Measurements from ENCODE around the gene PHIP. TPM values are rescaled to one million over a fixed set of nuclear protein-coding genes. Genes with fewer than 3 reads are reported as not detected.
"Not testable (repeated sequence)": the region's sequence is repeated elsewhere in the genome, so short reads cannot be mapped to it uniquely, and the experiment has no call there.

PHIP gene
- total and polyA plus RNA-seq, 2 experiments from 2014 or later: 48.0 to 65.4 TPM

DNA sequence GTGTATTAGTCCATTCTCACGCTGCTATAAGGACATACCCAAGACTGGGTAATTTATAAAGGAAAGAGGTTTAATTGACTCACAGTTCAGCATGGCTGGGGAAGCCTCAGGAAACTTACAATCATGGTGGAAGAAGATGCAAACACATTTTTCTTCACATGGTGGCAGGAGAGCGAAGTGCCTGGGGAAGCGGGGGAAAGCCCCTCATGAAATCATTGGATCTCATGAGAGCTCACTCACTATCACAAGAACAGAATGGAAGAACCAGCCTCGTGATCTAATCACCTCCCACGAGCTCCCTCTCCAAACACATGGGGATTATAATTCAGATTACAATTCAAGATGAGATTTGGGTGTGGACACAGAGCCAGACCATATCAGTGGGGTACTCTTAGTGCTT is 13.7 kb upstream of the PHIP start:
- TF ChIP-seq, protein P1, sequence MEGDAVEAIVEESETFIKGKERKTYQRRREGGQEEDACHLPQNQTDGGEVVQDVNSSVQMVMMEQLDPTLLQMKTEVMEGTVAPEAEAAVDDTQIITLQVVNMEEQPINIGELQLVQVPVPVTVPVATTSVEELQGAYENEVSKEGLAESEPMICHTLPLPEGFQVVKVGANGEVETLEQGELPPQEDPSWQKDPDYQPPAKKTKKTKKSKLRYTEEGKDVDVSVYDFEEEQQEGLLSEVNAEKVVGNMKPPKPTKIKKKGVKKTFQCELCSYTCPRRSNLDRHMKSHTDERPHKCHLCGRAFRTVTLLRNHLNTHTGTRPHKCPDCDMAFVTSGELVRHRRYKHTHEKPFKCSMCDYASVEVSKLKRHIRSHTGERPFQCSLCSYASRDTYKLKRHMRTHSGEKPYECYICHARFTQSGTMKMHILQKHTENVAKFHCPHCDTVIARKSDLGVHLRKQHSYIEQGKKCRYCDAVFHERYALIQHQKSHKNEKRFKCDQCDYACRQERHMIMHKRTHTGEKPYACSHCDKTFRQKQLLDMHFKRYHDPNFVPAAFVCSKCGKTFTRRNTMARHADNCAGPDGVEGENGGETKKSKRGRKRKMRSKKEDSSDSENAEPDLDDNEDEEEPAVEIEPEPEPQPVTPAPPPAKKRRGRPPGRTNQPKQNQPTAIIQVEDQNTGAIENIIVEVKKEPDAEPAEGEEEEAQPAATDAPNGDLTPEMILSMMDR (conservative IDR thresholded peaks at IDR 0.05; ENCODE audit: low read depth in 2 of 2): peak; percentile 25 to 60; a peak in 2 of 4 replicates
- H3K27me3 Mint-ChIP-seq (ENCODE audit: insufficient read depth, low read depth, poor library complexity); H3K27ac ChIP-seq (ENCODE audit: low read depth); H3K36me3 Mint-ChIP-seq (ENCODE audit: low read depth); H3K36me3 ChIP-seq (ENCODE audit: insufficient read depth); H3K4me1 ChIP-seq (ENCODE audit: insufficient read depth); H3K27me3 ChIP-seq (ENCODE audit: insufficient read depth); H4K20me1 ChIP-seq (replicated peaks; ENCODE audit: insufficient read depth); H3K79me2 ChIP-seq (replicated peaks; ENCODE audit: insufficient read depth); H3K4me2 ChIP-seq; H3F3A ChIP-seq (replicated peaks; ENCODE audit: low read depth); H3K4me3 ChIP-seq; H3K27ac Mint-ChIP-seq; H3K4me3 Mint-ChIP-seq; H3K9me3 Mint-ChIP-seq; H3K4me1 Mint-ChIP-seq; H3K9me2 ChIP-seq (ENCODE audit: insufficient read depth): not testable (repeated sequence)
- peak overlapping the region; percentile 25; the same call in 1 of the 2 replicates for H2AFZ ChIP-seq
- ATAC-seq (peak; percentile 72), DNase-seq (ENCODE audit: low spot score) (peak; percentile 48)

DNA sequence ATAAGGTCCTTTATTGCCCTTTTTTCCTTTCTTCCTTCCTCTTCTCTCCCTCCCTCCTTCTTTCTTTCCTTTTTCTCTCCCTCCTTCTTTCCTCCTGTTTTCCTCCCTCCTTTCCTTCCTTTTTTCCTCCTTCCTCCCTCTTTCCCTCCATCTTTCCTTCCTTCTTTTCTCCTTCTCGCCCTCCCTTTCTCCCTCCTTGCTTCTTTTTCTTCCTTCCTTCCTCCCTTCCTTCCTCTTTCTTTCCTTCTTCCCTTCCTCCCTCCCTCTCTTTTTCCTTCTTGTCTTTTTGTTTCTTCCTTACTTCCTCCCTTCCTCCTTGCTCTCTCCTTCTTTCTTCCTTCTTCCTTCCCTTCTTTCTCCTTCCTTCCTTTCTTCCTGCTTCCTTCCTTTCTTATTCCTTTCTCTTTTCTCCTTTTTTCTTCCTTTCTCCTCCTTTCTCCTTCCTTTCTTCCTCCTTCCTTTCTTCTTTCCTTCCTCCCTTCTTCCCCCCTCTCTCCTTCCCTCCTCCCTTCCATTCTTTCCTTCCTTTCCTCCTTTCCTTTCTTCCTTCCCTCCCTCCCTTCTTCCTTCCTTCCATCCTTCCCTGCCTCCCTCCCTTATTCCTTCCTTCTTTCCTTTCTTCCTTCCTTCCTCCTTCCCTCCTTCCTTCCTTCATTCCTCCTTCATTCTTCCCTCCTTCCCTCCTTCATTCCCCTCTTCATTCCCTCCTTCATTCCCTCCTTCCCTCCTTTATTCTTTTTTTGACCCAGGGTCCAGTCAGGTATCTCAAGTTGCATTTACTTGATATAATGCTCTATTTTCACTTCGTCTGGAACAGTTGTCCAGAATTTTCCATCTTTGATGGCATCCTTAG is 11.7 kb upstream of the PHIP start:
- ATAC-seq (no peak), DNase-seq (ENCODE audit: low spot score) (no peak)
- Histone ChIP-seq H3K9me2 (ENCODE audit: insufficient read depth) (no peaks in the 10 kb centered on the region; the same call in 1 of the 2 replicates), H3F3A (replicated peaks; ENCODE audit: low read depth) (no peaks in the 10 kb centered on the region), H3K4me3 (no peak overlapping the region), H3K27ac (ENCODE audit: low read depth) (no peak overlapping the region), H3K4me1 (ENCODE audit: insufficient read depth) (no peaks in the 10 kb centered on the region), H4K20me1 (replicated peaks; ENCODE audit: insufficient read depth) (no peaks in the 10 kb centered on the region), H2AFZ (no peak overlapping the region), H3K79me2 (replicated peaks; ENCODE audit: insufficient read depth) (no peaks in the 10 kb centered on the region), H3K27me3 (ENCODE audit: insufficient read depth) (no peaks in the 10 kb centered on the region), H3K4me2 (no peak overlapping the region), H3K36me3 (ENCODE audit: insufficient read depth) (no peaks in the 10 kb centered on the region)
- Mint-ChIP-seq H3K36me3 (ENCODE audit: low read depth) (no peaks in the 10 kb centered on the region), H3K9me3 (no peaks in the 10 kb centered on the region), H3K27me3 (ENCODE audit: insufficient read depth, low read depth, poor library complexity) (no peaks in the 10 kb centered on the region), H3K27ac (no peak overlapping the region), H3K4me1 (peaks cover 4% of the 10 kb centered on the region), H3K4me3 (no peak overlapping the region)
- TF ChIP-seq NANOG (IDR thresholded peaks at IDR 0.05; ENCODE audit: borderline replicate concordance) (no peak), ZNF114 (CRISPR knock-in tag; IDR thresholded peaks at IDR 0.05) (no peak), EZH2 (IDR thresholded peaks at IDR 0.05; ENCODE audit: low read depth, unreplicated experiment) (no peak), EZH2phosphoT487 (IDR thresholded peaks at IDR 0.05; ENCODE audit: unreplicated experiment) (no peak), ZNF331 (CRISPR knock-in tag; IDR thresholded peaks at IDR 0.05; ENCODE audit: low read depth) (no peak), JUNB (IDR thresholded peaks at IDR 0.05; ENCODE audit: unreplicated experiment) (no peak), CREB1 (CRISPR knock-in tag; IDR thresholded peaks at IDR 0.05; ENCODE audit: low read depth) (no peak)
- TF ChIP-seq, protein P2, sequence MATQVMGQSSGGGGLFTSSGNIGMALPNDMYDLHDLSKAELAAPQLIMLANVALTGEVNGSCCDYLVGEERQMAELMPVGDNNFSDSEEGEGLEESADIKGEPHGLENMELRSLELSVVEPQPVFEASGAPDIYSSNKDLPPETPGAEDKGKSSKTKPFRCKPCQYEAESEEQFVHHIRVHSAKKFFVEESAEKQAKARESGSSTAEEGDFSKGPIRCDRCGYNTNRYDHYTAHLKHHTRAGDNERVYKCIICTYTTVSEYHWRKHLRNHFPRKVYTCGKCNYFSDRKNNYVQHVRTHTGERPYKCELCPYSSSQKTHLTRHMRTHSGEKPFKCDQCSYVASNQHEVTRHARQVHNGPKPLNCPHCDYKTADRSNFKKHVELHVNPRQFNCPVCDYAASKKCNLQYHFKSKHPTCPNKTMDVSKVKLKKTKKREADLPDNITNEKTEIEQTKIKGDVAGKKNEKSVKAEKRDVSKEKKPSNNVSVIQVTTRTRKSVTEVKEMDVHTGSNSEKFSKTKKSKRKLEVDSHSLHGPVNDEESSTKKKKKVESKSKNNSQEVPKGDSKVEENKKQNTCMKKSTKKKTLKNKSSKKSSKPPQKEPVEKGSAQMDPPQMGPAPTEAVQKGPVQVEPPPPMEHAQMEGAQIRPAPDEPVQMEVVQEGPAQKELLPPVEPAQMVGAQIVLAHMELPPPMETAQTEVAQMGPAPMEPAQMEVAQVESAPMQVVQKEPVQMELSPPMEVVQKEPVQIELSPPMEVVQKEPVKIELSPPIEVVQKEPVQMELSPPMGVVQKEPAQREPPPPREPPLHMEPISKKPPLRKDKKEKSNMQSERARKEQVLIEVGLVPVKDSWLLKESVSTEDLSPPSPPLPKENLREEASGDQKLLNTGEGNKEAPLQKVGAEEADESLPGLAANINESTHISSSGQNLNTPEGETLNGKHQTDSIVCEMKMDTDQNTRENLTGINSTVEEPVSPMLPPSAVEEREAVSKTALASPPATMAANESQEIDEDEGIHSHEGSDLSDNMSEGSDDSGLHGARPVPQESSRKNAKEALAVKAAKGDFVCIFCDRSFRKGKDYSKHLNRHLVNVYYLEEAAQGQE (IDR thresholded peaks at IDR 0.05; ENCODE audit: unreplicated experiment): no peak
- TF ChIP-seq, protein P1 (conservative IDR thresholded peaks at IDR 0.05; ENCODE audit: low read depth in 2 of 2): no peak
- TF ChIP-seq, protein P3, sequence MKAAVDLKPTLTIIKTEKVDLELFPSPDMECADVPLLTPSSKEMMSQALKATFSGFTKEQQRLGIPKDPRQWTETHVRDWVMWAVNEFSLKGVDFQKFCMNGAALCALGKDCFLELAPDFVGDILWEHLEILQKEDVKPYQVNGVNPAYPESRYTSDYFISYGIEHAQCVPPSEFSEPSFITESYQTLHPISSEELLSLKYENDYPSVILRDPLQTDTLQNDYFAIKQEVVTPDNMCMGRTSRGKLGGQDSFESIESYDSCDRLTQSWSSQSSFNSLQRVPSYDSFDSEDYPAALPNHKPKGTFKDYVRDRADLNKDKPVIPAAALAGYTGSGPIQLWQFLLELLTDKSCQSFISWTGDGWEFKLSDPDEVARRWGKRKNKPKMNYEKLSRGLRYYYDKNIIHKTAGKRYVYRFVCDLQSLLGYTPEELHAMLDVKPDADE (IDR thresholded peaks at IDR 0.05): no peak
